Prostate gland (tissue), 2 donors: ENCODE data around the gene TNFSF10.

ENCODE experiments used
- POLR2A ChIP-seq: fragments of 450-650 bp; IDR thresholded peaks from one replicate; pipeline ENCODE4 v1.6.1; 2016; ENCODE audit warnings: antibody characterized with exemption, mild to moderate bottlenecking
- POLR2AphosphoS5 ChIP-seq: sonication (generic); formaldehyde crosslinking; IDR thresholded peaks from one replicate; pipeline ENCODE4 v1.6.1; 2017; ENCODE audit warnings: antibody characterized with exemption
- TF ChIP-seq, protein P1 (sequence below), 4 experiments: fragments of 200-600 bp in 2 of 4; fragments of 450-650 bp in 2 of 4; sonication (generic) in 2 of 4; IDR thresholded peaks; 1 replicate in 3 of 4; 2 replicates in 1 of 4; pipeline ENCODE4 v1.5.1; 2016 to 2019; ENCODE audit warnings: antibody characterized with exemption in 4 of 4, mild to moderate bottlenecking in 2 of 4, moderate library complexity in 2 of 4

- TF ChIP-seq, protein P1, sequence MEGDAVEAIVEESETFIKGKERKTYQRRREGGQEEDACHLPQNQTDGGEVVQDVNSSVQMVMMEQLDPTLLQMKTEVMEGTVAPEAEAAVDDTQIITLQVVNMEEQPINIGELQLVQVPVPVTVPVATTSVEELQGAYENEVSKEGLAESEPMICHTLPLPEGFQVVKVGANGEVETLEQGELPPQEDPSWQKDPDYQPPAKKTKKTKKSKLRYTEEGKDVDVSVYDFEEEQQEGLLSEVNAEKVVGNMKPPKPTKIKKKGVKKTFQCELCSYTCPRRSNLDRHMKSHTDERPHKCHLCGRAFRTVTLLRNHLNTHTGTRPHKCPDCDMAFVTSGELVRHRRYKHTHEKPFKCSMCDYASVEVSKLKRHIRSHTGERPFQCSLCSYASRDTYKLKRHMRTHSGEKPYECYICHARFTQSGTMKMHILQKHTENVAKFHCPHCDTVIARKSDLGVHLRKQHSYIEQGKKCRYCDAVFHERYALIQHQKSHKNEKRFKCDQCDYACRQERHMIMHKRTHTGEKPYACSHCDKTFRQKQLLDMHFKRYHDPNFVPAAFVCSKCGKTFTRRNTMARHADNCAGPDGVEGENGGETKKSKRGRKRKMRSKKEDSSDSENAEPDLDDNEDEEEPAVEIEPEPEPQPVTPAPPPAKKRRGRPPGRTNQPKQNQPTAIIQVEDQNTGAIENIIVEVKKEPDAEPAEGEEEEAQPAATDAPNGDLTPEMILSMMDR (IDR thresholded peaks at IDR 0.05), result no peak
- no peak for TF ChIP-seq POLR2AphosphoS5
- TF ChIP-seq POLR2A, result no peak
Observed at GRCh38 chr3:172511783-172512762, 11.2 kb downstream of the TNFSF10 start.
